ENCODE data around the gene CAPZB.

CAPZB gene

GRCh38 chr1:19365721-19366120, 119.6 kb downstream of the CAPZB start:
- no peak for DNase-seq

GRCh38 chr1:19363536-19364152, 121.7 kb downstream of the CAPZB start:
- DNase-seq, result no peak

- DNase-seq, result peak; percentile 44
Observed at GRCh38 chr1:19361611-19362147, 123.7 kb downstream of the CAPZB start.

- no peak for DNase-seq
Observed at GRCh38 chr1:19360843-19361610, 124.3 kb downstream of the CAPZB start.

GRCh38 chr1:19360432-19360831, 124.9 kb downstream of the CAPZB start:
- no peak for DNase-seq

GRCh38 chr1:19360016-19360415, 125.3 kb downstream of the CAPZB start:
- DNase-seq, result no peak

- no peak for DNase-seq
Observed at GRCh38 chr1:19359357-19359756, 126.0 kb downstream of the CAPZB start.

- DNase-seq, result no peak
Observed at GRCh38 chr1:19358710-19359109, 126.6 kb downstream of the CAPZB start.

- no peak for DNase-seq
Observed at GRCh38 chr1:19357299-19357986, 127.9 kb downstream of the CAPZB start.

- DNase-seq, result no peak
Observed at GRCh38 chr1:19356266-19356665, 129.1 kb downstream of the CAPZB start.

GRCh38 chr1:19354531-19354981, 130.8 kb downstream of the CAPZB start:
- DNase-seq, result no peak

- DNase-seq, result no peak
Observed at GRCh38 chr1:19353596-19353995, 131.7 kb downstream of the CAPZB start.

GRCh38 chr1:19352839-19353238, 132.5 kb downstream of the CAPZB start:
- no peak for DNase-seq

- no peak for DNase-seq
Observed at GRCh38 chr1:19351873-19352272, 133.5 kb downstream of the CAPZB start.

- DNase-seq, result no peak
Observed at GRCh38 chr1:19350566-19350965, 134.8 kb downstream of the CAPZB start.

GRCh38 chr1:19349999-19350398, 135.3 kb downstream of the CAPZB start:
- no peak for DNase-seq

- no peak for DNase-seq
Observed at GRCh38 chr1:19348441-19349198, 136.7 kb downstream of the CAPZB start.

- DNase-seq, result no peak
Observed at GRCh38 chr1:19347533-19348172, 137.7 kb downstream of the CAPZB start.

- no peak for DNase-seq
Observed at GRCh38 chr1:19346026-19346425, 139.3 kb downstream of the CAPZB start.

- no peak for DNase-seq
Observed at GRCh38 chr1:19345391-19345790, 139.9 kb downstream of the CAPZB start.

GRCh38 chr1:19344831-19345230, 140.5 kb downstream of the CAPZB start:
- DNase-seq, result no peak

GRCh38 chr1:19344372-19344810, 140.9 kb downstream of the CAPZB start:
- DNase-seq, result peak; percentile 14

Measured in fibroblast of skin of abdomen (primary cell).